C1 segment of cervical spinal cord (tissue), 14 donors: ENCODE data around the gene GRIA4.
A peak's percentile ranks its signal among the peaks of the same experiment; 100 is the strongest.

Source experiments
- DNase-seq, 14 donors: peaks; one replicate each; lab custom pipeline; 2025; lab: John Stamatoyannopoulos, UW

Gene GRIA4

GRCh38 chr11:105786741-105787140 is 176.9 kb downstream of the GRIA4 start:
- DNase-seq: peak in 1 of 14 donors; percentile 11

GRCh38 chr11:105789579-105790420 is 179.9 kb downstream of the GRIA4 start:
- peak in 1 of 14 donors; percentile 87 for DNase-seq

- DNase-seq: peak in 2 of 14 donors; percentile 34 to 95
Measured at GRCh38 chr11:105790840-105791239, 181.0 kb downstream of the GRIA4 start.

DNA sequence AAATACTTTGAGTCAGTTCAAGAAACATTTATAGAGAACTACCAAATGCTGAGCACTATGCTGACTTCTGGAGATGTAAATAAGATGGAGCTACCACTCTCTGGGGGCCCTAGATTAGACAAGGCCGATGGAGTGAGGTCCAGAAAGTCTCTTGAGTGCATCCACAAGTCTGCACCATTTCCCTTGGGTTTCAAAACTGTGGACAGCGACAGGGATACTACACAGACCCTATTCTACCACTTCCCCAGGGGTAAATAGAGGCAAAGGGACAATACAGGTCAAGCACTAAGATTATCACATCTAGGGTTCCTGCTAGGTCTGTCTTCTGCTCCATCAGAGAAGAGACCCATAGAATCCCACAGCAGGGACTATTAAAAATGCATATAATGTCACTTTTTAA is 183.2 kb downstream of the GRIA4 start:
- no peak for DNase-seq

- no peak for DNase-seq
Measured at GRCh38 chr11:105799263-105799662, 189.4 kb downstream of the GRIA4 start.

DNA sequence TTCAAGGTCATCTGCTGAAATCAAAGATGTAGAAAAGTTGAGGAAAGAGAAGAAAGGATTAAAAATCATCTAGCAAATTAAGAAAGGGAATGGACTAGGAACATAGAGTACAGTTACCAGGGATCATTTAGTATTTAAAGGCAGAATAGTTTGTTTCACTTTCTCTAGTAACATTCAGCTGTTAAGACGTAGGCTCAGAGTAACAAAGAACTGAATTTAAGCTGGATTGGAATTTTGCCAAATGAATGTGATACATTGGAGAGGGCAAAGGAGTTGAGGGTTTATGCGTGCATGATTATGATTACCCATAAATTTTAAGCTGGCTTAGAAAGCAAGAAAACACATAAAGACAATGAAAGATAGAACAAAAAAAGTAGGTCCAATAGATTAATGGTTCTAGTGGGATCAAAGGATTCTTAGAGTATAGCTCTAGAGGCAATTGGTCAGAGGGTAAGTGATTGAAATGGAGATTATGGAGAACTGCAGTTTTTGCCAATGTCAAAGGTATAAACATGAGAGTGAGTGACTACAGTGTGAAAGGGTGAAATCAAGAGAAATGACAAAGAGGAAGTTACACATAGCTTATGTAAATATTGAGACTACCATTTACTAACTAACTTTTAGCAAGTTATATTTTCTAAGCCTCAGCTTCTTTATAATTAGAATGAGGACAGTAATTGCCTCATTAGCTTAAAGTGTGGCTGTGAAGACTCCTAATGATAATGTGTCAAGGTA is 190.0 kb downstream of the GRIA4 start:
- DNase-seq: no peak

GRCh38 chr11:105802390-105802789 is 192.5 kb downstream of the GRIA4 start:
- DNase-seq: no peak

DNA sequence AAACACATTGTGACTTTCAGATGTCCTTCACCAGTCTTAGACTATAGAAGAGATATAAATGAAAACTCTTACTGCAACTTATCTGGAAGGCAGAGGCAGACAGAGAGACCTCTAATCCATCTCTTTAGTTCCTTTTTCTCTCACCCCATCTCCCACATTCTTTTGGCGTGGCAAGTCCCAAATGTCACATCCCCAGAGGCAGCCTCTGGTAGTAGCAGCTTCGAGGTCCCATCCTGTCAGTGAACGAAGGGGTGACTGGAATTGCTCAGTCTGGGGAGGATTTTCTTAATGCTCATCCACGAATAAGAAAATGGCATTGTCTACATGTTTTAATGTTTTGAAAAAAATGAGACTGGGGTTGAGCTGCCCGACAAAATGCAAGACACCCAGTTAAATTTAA is 201.4 kb downstream of the GRIA4 start:
- no peak for DNase-seq

GRCh38 chr11:105821372-105821771 is 211.5 kb downstream of the GRIA4 start:
- DNase-seq: peak in 1 of 14 donors; percentile 6

GRCh38 chr11:105821781-105822180 is 211.9 kb downstream of the GRIA4 start:
- no peak for DNase-seq

GRCh38 chr11:105823495-105824033 is 213.7 kb downstream of the GRIA4 start:
- DNase-seq: no peak

- no peak for DNase-seq
Measured at GRCh38 chr11:105824457-105825013, 214.7 kb downstream of the GRIA4 start.

DNA sequence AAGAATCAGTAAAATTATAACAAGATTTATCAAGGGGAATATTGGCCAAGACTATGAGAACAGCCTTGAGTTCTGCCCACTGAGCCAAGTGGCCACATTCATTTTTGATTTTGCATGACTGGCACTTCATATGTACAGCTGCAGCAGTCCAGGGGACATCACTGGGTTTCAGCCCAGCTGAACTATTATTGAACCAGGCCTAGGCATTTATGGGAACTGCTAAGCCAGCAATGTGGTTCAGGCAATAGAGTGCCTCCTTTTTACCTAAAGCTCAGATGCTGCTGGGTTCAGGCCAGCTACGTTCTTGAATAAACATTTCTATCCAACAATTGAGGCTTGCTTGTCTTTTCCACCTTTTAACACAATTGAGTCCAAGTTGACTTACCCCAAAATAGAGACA is 215.3 kb downstream of the GRIA4 start:
- DNase-seq: no peak

DNA sequence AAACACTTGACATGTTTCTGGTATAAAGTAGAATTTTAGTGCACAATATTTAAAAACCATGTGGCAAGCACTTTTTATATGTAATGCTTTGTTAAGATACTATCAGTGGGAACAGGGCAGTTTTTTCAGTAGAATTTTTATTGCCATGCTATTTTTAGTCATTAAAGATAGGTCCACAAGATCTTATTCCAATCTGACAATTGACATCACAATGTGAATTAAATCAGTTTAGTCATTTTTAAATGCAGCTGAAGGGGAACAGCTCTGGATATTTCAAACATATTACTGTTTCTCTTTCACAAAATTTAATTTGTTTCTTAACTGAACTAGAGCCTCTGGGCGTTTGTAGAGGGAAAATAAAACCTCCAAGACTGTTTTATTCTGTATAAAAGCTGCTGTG is 218.0 kb downstream of the GRIA4 start:
- no peak for DNase-seq

GRCh38 chr11:105829084-105829483 is 219.2 kb downstream of the GRIA4 start:
- DNase-seq: no peak

GRCh38 chr11:105834461-105834860 is 224.6 kb downstream of the GRIA4 start:
- DNase-seq: no peak

DNA sequence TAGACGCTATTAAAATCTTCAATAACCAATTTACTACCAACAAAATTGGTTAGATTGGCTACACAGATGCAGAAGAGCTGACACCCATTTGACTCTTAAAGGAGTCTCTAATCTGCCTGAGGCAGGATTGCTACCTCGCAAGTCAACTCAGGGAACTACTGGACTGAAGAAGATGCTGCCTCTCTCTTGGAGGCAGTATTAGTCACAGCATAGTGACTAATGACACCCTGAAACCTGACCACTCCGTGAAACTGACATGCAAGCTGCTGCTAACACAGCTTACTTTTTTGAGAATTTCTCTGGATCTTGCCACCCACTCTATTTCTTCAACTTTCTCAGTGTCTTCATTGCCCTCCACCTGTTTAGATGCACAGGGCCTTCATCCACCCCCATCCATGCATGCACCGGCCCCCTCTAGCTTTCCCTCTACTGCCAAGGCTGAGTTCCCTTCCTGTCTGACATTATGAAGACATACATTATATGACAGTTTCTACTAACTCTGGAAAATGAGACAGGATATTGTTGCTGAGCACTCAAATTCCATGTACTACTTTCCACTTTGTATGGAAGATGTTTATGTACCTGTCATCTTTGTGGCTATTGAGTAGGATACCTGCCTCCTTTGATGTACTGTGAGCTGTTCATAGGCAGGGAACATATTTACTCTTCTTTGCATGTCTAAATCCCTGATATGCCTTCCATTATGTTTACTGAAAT is 229.0 kb downstream of the GRIA4 start:
- no peak for DNase-seq

DNA sequence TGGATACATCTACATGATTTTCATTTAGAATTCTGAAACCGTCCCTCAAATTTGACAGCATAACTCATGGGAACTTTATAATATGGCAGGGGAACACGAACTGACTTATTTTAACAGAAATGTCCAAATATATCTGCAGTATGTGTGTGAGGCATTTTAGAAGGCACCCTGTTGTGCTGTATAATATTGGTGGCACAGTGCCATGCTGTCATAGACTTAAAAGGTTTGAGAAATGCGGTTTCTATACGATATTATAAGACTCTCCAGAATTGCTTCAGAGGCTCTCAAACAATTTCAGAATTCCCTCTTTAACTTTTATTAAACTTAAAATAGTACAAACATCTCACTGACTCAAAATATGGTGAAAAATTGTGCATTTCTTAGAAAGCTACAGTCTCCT is 230.5 kb downstream of the GRIA4 start:
- DNase-seq: no peak

- DNase-seq: no peak
Measured at GRCh38 chr11:105852403-105852802, 242.5 kb downstream of the GRIA4 start.

GRCh38 chr11:105854269-105854668 is 244.4 kb downstream of the GRIA4 start:
- DNase-seq: no peak

DNA sequence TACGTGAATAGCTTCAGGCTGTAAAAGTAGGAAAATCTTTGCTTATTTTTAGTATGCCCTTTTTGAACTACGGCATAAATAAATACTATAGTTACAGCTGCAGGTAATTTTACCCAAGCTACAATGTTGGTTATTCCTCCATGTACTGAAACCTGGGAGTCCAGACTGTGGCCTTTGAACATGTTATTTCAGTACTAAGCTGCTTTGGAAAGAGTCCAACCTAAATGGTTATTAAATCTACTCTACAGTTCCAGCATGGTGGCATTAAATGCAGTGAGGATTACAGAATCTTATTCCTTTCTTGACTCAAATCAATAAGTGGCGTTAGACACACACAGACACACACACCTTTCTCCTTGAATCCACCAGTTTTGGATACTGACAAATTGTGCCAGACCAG is 247.1 kb downstream of the GRIA4 start:
- DNase-seq: peak in 1 of 14 donors; percentile 54

- peak in 1 of 14 donors; percentile 21 for DNase-seq
Measured at GRCh38 chr11:105857728-105858127, 247.9 kb downstream of the GRIA4 start.
